ENCODE data around the gene GPR160. TPM values are rescaled to one million over a fixed set of nuclear protein-coding genes. Genes with fewer than 3 reads are reported as not detected.

The GPR160 gene
- total and polyA plus RNA-seq, 2 of the 13 experiments (the other 11 are each of a cell fraction or from before 2014, with no cell fraction given), result 12.1 to 23.2 TPM

DNA sequence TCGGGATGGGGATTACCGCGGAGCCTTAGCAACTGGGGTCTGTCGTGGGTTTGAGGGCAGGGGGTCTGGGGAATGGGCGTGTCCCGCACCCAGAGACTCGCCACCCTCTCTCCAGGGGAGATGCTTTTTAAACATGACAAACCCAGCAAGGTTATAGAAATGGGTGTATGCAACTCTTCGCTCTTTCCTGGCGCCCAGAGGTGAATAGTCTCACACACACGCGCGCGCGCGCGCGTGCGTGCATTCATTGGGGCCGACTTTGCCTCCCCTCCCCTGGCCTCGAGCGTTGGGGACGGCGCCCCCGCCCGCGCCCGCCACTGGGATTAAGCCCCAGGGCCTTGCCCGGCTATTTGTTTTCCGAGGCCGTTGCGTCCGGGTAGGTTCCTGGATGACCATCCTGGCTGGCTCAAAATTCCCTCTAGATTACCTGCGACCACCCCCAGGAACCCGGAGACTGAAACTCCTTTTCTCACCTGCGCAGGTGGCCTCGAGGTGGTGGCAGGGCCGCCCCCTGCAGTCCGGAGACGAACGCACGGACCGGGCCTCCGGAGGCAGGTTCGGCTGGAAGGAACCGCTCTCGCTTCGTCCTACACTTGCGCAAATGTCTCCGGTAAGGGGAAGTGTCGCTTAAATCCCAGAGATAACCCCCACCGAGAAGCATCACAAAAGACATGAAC lies 777 bp downstream of the GPR160 start (continued):
- TF ChIP-seq, protein P1, sequence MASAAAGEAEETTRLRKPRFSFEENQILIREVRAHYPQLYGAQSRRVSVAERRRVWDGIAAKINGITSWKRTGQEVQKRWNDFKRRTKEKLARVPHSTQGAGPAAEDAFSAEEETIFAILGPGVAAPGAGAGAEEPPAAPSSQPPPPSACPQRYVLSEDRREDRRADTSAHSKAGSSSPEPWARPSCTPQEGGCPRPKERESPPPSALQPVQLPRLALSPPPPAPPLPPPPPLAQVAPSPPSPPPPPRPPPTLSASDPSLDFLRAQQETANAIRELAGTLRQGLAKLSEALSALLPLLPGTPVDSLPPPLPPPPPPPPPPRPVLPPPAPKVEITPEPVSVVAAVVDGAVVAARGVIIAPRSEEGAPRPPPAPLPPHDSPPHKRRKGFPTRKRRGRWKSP (CRISPR knock-in tag; IDR thresholded peaks at IDR 0.05), result 0 out of 2 replicates have a peak, but pooled peaks have one; percentile 2
- TF ChIP-seq KMT2B (CRISPR knock-in tag; IDR thresholded peaks at IDR 0.05) (0 out of 2 replicates have a peak, but pooled peaks have one; percentile 3), PITX1 (CRISPR knock-in tag; IDR thresholded peaks at IDR 0.05) (0 out of 2 replicates have a peak, but pooled peaks have one; percentile 37), KDM5B (CRISPR knock-in tag; IDR thresholded peaks at IDR 0.05; ENCODE audit: borderline replicate concordance) (peak; percentile 36; the same call in 1 of the 2 replicates), SRY (CRISPR knock-in tag; IDR thresholded peaks at IDR 0.05) (0 out of 2 replicates have a peak, but pooled peaks have one; percentile 27), REL (CRISPR knock-in tag; conservative IDR thresholded peaks at IDR 0.05) (0 out of 2 replicates have a peak, but pooled peaks have one; percentile 35), ZMAT3 (CRISPR knock-in tag; conservative IDR thresholded peaks at IDR 0.05) (peak; percentile 85), MTA1 (CRISPR knock-in tag; IDR thresholded peaks at IDR 0.05; ENCODE audit: borderline replicate concordance) (0 out of 2 replicates have a peak, but pooled peaks have one; percentile 11), HDAC1 (CRISPR knock-in tag; IDR thresholded peaks at IDR 0.05) (no peak), ZNF746 (CRISPR knock-in tag; IDR thresholded peaks at IDR 0.05) (0 out of 2 replicates have a peak, but pooled peaks have one; percentile 7), NR3C1 (CRISPR knock-in tag; IDR thresholded peaks at IDR 0.05) (no peak), TP53 (CRISPR knock-in tag; conservative IDR thresholded peaks at IDR 0.05) (no peak)
- TF ChIP-seq, protein P2, sequence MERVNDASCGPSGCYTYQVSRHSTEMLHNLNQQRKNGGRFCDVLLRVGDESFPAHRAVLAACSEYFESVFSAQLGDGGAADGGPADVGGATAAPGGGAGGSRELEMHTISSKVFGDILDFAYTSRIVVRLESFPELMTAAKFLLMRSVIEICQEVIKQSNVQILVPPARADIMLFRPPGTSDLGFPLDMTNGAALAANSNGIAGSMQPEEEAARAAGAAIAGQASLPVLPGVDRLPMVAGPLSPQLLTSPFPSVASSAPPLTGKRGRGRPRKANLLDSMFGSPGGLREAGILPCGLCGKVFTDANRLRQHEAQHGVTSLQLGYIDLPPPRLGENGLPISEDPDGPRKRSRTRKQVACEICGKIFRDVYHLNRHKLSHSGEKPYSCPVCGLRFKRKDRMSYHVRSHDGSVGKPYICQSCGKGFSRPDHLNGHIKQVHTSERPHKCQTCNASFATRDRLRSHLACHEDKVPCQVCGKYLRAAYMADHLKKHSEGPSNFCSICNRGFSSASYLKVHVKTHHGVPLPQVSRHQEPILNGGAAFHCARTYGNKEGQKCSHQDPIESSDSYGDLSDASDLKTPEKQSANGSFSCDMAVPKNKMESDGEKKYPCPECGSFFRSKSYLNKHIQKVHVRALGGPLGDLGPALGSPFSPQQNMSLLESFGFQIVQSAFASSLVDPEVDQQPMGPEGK (CRISPR knock-in tag; IDR thresholded peaks at IDR 0.05), result peak; percentile 40; the same call in 1 of the 2 replicates
- TF ChIP-seq, protein P3, sequence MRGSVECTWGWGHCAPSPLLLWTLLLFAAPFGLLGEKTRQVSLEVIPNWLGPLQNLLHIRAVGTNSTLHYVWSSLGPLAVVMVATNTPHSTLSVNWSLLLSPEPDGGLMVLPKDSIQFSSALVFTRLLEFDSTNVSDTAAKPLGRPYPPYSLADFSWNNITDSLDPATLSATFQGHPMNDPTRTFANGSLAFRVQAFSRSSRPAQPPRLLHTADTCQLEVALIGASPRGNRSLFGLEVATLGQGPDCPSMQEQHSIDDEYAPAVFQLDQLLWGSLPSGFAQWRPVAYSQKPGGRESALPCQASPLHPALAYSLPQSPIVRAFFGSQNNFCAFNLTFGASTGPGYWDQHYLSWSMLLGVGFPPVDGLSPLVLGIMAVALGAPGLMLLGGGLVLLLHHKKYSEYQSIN (CRISPR knock-in tag; IDR thresholded peaks at IDR 0.05; ENCODE audit: borderline replicate concordance), result no peak
- TF ChIP-seq, protein P4, sequence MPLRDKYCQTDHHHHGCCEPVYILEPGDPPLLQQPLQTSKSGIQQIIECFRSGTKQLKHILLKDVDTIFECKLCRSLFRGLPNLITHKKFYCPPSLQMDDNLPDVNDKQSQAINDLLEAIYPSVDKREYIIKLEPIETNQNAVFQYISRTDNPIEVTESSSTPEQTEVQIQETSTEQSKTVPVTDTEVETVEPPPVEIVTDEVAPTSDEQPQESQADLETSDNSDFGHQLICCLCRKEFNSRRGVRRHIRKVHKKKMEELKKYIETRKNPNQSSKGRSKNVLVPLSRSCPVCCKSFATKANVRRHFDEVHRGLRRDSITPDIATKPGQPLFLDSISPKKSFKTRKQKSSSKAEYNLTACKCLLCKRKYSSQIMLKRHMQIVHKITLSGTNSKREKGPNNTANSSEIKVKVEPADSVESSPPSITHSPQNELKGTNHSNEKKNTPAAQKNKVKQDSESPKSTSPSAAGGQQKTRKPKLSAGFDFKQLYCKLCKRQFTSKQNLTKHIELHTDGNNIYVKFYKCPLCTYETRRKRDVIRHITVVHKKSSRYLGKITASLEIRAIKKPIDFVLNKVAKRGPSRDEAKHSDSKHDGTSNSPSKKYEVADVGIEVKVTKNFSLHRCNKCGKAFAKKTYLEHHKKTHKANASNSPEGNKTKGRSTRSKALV (CRISPR knock-in tag; IDR thresholded peaks at IDR 0.05), result peak; percentile 70; the same call in 1 of the 2 replicates
- TF ChIP-seq, protein P5, sequence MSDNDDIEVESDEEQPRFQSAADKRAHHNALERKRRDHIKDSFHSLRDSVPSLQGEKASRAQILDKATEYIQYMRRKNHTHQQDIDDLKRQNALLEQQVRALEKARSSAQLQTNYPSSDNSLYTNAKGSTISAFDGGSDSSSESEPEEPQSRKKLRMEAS (IDR thresholded peaks at IDR 0.05), result 0 out of 2 replicates have a peak, but pooled peaks have one; percentile 21
- TF ChIP-seq, protein P6, sequence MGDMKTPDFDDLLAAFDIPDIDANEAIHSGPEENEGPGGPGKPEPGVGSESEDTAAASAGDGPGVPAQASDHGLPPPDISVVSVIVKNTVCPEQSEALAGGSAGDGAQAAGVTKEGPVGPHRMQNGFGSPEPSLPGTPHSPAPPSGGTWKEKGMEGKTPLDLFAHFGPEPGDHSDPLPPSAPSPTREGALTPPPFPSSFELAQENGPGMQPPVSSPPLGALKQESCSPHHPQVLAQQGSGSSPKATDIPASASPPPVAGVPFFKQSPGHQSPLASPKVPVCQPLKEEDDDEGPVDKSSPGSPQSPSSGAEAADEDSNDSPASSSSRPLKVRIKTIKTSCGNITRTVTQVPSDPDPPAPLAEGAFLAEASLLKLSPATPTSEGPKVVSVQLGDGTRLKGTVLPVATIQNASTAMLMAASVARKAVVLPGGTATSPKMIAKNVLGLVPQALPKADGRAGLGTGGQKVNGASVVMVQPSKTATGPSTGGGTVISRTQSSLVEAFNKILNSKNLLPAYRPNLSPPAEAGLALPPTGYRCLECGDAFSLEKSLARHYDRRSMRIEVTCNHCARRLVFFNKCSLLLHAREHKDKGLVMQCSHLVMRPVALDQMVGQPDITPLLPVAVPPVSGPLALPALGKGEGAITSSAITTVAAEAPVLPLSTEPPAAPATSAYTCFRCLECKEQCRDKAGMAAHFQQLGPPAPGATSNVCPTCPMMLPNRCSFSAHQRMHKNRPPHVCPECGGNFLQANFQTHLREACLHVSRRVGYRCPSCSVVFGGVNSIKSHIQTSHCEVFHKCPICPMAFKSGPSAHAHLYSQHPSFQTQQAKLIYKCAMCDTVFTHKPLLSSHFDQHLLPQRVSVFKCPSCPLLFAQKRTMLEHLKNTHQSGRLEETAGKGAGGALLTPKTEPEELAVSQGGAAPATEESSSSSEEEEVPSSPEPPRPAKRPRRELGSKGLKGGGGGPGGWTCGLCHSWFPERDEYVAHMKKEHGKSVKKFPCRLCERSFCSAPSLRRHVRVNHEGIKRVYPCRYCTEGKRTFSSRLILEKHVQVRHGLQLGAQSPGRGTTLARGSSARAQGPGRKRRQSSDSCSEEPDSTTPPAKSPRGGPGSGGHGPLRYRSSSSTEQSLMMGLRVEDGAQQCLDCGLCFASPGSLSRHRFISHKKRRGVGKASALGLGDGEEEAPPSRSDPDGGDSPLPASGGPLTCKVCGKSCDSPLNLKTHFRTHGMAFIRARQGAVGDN (CRISPR knock-in tag; IDR thresholded peaks at IDR 0.05), result peak; percentile 57
